Measurements from ENCODE around the gene BCAN. TPM values are rescaled to one million over a fixed set of nuclear protein-coding genes. Genes with fewer than 3 reads are reported as not detected.

BCAN gene
- total and polyA plus RNA-seq, 2 experiments from 2014 or later: 2.3 to 5.5 TPM

DNA sequence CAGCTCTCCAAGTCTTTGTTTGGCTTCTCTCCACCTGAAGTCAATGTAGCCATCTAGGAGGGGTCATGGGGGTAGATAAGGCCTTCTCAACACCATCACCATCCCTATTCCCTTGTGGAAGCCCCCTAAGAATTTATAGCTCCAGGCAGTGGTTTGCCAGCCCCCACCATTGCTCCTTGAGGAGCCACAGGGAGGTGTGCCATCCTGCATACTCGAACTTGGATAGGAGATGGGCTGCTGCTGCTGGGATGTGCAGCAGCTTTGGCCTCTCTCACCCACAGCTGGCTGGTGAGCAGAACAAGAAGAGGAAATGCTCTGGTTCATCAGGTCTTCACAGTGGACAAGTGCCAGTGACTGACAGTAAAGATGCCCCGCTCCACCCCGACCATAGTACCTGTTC lies 45.5 kb upstream of the BCAN start:
- no peaks in the 10 kb centered on the region for H3K4me1 ChIP-seq (ENCODE audit: insufficient read depth)
- Mint-ChIP-seq H3K9me3 (no peaks in the 10 kb centered on the region), H3K4me3 (no peak overlapping the region; the same call in 2 of the 3 replicates), H3K27ac (no peak overlapping the region), H3K4me1 (peaks cover 13% of the 10 kb centered on the region; the same call in 2 of the 3 replicates), H3K27me3 (ENCODE audit: insufficient read depth, low read depth, poor library complexity) (peaks cover 4% of the 10 kb centered on the region), H3K36me3 (ENCODE audit: low read depth) (peaks cover 70% of the 10 kb centered on the region)
- H3K79me2 ChIP-seq (replicated peaks; ENCODE audit: insufficient read depth): peaks cover 27% of the 10 kb centered on the region
- H3K4me2 ChIP-seq: no peak overlapping the region
- DNase-seq (ENCODE audit: low spot score): no peak
- H3F3A ChIP-seq (replicated peaks; ENCODE audit: low read depth): peaks cover 61% of the 10 kb centered on the region
- H3K4me3 ChIP-seq: no peak overlapping the region
- H3K9me2 ChIP-seq (ENCODE audit: insufficient read depth): no peaks in the 10 kb centered on the region
- peaks cover 23% of the 10 kb centered on the region for H3K36me3 ChIP-seq (ENCODE audit: insufficient read depth)
- no peak overlapping the region for H3K27ac ChIP-seq (ENCODE audit: low read depth)
- no peaks in the 10 kb centered on the region for H3K27me3 ChIP-seq (ENCODE audit: insufficient read depth)
- TF ChIP-seq, protein P1, sequence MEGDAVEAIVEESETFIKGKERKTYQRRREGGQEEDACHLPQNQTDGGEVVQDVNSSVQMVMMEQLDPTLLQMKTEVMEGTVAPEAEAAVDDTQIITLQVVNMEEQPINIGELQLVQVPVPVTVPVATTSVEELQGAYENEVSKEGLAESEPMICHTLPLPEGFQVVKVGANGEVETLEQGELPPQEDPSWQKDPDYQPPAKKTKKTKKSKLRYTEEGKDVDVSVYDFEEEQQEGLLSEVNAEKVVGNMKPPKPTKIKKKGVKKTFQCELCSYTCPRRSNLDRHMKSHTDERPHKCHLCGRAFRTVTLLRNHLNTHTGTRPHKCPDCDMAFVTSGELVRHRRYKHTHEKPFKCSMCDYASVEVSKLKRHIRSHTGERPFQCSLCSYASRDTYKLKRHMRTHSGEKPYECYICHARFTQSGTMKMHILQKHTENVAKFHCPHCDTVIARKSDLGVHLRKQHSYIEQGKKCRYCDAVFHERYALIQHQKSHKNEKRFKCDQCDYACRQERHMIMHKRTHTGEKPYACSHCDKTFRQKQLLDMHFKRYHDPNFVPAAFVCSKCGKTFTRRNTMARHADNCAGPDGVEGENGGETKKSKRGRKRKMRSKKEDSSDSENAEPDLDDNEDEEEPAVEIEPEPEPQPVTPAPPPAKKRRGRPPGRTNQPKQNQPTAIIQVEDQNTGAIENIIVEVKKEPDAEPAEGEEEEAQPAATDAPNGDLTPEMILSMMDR (conservative IDR thresholded peaks at IDR 0.05; ENCODE audit: low read depth in 2 of 2): no peak
- TF ChIP-seq, protein P2, sequence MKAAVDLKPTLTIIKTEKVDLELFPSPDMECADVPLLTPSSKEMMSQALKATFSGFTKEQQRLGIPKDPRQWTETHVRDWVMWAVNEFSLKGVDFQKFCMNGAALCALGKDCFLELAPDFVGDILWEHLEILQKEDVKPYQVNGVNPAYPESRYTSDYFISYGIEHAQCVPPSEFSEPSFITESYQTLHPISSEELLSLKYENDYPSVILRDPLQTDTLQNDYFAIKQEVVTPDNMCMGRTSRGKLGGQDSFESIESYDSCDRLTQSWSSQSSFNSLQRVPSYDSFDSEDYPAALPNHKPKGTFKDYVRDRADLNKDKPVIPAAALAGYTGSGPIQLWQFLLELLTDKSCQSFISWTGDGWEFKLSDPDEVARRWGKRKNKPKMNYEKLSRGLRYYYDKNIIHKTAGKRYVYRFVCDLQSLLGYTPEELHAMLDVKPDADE (IDR thresholded peaks at IDR 0.05): no peak
- TF ChIP-seq NANOG (IDR thresholded peaks at IDR 0.05; ENCODE audit: borderline replicate concordance): no peak
- TF ChIP-seq EZH2 (IDR thresholded peaks at IDR 0.05; ENCODE audit: low read depth, unreplicated experiment): no peak
- no peak for TF ChIP-seq JUNB (IDR thresholded peaks at IDR 0.05; ENCODE audit: unreplicated experiment)
- TF ChIP-seq POLR2AphosphoS5 (IDR thresholded peaks at IDR 0.05; ENCODE audit: low read depth): no peak
- TF ChIP-seq, protein P3, sequence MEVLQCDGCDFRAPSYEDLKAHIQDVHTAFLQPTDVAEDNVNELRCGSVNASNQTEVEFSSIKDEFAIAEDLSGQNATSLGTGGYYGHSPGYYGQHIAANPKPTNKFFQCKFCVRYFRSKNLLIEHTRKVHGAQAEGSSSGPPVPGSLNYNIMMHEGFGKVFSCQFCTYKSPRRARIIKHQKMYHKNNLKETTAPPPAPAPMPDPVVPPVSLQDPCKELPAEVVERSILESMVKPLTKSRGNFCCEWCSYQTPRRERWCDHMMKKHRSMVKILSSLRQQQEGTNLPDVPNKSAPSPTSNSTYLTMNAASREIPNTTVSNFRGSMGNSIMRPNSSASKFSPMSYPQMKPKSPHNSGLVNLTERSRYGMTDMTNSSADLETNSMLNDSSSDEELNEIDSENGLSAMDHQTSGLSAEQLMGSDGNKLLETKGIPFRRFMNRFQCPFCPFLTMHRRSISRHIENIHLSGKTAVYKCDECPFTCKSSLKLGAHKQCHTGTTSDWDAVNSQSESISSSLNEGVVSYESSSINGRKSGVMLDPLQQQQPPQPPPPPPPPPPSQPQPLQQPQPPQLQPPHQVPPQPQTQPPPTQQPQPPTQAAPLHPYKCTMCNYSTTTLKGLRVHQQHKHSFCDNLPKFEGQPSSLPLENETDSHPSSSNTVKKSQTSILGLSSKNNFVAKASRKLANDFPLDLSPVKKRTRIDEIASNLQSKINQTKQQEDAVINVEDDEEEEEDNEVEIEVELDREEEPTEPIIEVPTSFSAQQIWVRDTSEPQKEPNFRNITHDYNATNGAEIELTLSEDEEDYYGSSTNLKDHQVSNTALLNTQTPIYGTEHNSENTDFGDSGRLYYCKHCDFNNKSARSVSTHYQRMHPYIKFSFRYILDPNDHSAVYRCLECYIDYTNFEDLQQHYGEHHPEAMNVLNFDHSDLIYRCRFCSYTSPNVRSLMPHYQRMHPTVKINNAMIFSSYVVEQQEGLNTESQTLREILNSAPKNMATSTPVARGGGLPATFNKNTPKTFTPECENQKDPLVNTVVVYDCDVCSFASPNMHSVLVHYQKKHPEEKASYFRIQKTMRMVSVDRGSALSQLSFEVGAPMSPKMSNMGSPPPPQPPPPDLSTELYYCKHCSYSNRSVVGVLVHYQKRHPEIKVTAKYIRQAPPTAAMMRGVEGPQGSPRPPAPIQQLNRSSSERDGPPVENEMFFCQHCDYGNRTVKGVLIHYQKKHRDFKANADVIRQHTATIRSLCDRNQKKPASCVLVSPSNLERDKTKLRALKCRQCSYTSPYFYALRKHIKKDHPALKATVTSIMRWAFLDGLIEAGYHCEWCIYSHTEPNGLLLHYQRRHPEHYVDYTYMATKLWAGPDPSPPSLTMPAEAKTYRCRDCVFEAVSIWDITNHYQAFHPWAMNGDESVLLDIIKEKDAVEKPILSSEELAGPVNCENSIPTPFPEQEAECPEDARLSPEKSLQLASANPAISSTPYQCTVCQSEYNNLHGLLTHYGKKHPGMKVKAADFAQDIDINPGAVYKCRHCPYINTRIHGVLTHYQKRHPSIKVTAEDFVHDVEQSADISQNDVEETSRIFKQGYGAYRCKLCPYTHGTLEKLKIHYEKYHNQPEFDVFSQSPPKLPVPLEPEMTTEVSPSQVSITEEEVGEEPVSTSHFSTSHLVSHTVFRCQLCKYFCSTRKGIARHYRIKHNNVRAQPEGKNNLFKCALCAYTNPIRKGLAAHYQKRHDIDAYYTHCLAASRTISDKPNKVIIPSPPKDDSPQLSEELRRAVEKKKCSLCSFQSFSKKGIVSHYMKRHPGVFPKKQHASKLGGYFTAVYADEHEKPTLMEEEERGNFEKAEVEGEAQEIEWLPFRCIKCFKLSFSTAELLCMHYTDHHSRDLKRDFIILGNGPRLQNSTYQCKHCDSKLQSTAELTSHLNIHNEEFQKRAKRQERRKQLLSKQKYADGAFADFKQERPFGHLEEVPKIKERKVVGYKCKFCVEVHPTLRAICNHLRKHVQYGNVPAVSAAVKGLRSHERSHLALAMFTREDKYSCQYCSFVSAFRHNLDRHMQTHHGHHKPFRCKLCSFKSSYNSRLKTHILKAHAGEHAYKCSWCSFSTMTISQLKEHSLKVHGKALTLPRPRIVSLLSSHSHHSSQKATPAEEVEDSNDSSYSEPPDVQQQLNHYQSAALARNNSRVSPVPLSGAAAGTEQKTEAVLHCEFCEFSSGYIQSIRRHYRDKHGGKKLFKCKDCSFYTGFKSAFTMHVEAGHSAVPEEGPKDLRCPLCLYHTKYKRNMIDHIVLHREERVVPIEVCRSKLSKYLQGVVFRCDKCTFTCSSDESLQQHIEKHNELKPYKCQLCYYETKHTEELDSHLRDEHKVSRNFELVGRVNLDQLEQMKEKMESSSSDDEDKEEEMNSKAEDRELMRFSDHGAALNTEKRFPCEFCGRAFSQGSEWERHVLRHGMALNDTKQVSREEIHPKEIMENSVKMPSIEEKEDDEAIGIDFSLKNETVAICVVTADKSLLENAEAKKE (CRISPR knock-in tag; IDR thresholded peaks at IDR 0.05): no peak
- TF ChIP-seq ZNF114 (CRISPR knock-in tag; IDR thresholded peaks at IDR 0.05): no peak
- TF ChIP-seq ZNF331 (CRISPR knock-in tag; IDR thresholded peaks at IDR 0.05; ENCODE audit: low read depth): no peak
- no peak for TF ChIP-seq EZH2phosphoT487 (IDR thresholded peaks at IDR 0.05; ENCODE audit: unreplicated experiment)
- TF ChIP-seq, protein P4, sequence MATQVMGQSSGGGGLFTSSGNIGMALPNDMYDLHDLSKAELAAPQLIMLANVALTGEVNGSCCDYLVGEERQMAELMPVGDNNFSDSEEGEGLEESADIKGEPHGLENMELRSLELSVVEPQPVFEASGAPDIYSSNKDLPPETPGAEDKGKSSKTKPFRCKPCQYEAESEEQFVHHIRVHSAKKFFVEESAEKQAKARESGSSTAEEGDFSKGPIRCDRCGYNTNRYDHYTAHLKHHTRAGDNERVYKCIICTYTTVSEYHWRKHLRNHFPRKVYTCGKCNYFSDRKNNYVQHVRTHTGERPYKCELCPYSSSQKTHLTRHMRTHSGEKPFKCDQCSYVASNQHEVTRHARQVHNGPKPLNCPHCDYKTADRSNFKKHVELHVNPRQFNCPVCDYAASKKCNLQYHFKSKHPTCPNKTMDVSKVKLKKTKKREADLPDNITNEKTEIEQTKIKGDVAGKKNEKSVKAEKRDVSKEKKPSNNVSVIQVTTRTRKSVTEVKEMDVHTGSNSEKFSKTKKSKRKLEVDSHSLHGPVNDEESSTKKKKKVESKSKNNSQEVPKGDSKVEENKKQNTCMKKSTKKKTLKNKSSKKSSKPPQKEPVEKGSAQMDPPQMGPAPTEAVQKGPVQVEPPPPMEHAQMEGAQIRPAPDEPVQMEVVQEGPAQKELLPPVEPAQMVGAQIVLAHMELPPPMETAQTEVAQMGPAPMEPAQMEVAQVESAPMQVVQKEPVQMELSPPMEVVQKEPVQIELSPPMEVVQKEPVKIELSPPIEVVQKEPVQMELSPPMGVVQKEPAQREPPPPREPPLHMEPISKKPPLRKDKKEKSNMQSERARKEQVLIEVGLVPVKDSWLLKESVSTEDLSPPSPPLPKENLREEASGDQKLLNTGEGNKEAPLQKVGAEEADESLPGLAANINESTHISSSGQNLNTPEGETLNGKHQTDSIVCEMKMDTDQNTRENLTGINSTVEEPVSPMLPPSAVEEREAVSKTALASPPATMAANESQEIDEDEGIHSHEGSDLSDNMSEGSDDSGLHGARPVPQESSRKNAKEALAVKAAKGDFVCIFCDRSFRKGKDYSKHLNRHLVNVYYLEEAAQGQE (IDR thresholded peaks at IDR 0.05; ENCODE audit: unreplicated experiment): no peak
- TF ChIP-seq STAT1 (IDR thresholded peaks at IDR 0.05; ENCODE audit: unreplicated experiment): no peak
- TF ChIP-seq CREB1 (CRISPR knock-in tag; IDR thresholded peaks at IDR 0.05; ENCODE audit: low read depth): no peak
- peaks cover 23% of the 10 kb centered on the region for H4K20me1 ChIP-seq (replicated peaks; ENCODE audit: insufficient read depth)
- ATAC-seq: no peak
- H2AFZ ChIP-seq: no peak overlapping the region

All from GM23338 (cell line).